ENCODE measurements around the gene MMP23B.

- TF ChIP-seq CTCF (IDR thresholded peaks at IDR 0.05) (peak; percentile 0), EZH2 (IDR thresholded peaks at IDR 0.05) (no peak), EZH2phosphoT487 (IDR thresholded peaks at IDR 0.05) (no peak)
Measured at GRCh38 chr1:1598051-1598719, 33.8 kb upstream of the MMP23B start.
